GM12873 (cell line): ENCODE data around the gene PTH2.
A peak's percentile ranks its signal among the peaks of the same experiment; 100 is the strongest.

ENCODE experiments used
- TF ChIP-seq, protein P1 (sequence below): IDR thresholded peaks from 2 replicates; pipeline ENCODE4 v1.5.1; 2012; ENCODE audit warnings: low read depth, mild to moderate bottlenecking, moderate library complexity, low read length, control low read depth; ENCODE audit not compliant: insufficient read depth; ENCODE audit errors: missing control alignments

The PTH2 gene

DNA sequence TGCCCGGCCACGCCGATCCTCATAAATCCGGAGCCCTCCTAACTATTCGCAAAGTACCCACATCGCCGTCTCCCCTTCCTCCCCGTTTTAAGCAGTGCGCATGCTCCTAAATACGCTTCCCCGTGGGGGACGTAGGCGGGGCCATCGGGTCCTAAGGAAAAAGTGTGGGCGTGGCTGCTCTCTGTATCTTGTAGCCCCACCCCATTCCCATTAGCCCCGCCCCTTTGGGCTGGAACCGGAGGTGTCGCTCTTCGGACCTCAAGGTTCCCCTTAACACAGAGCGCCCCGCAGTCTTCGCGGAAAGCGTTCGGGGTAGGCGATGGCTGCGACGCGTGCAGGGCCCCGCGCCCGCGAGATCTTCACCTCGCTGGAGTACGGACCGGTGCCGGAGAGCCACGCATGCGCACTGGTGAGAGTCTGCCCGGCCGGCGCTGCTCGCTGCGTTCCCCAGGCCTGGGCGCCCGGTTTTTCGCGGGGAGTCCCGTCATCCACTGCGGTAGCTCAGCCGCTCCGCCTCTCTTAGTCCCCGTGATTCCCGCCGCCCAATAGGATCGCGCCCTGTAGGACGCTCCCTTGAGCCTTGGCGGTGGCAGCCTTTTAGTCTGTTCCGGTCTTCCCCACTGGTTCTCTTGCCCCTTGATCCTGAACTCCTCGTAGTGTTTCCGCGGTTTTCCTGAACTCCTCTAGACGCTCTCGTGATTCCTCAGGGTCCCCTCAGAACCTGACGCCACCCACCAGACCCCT is 29.9 kb upstream of the PTH2 start, which contains the start of gene ALDH16A1:
ALDH16A1 (plus strand) TSS at position 213 of the 744 bp plus-strand sequence; CDS start at position 320, 107 bp downstream.
- TF ChIP-seq, protein P1, sequence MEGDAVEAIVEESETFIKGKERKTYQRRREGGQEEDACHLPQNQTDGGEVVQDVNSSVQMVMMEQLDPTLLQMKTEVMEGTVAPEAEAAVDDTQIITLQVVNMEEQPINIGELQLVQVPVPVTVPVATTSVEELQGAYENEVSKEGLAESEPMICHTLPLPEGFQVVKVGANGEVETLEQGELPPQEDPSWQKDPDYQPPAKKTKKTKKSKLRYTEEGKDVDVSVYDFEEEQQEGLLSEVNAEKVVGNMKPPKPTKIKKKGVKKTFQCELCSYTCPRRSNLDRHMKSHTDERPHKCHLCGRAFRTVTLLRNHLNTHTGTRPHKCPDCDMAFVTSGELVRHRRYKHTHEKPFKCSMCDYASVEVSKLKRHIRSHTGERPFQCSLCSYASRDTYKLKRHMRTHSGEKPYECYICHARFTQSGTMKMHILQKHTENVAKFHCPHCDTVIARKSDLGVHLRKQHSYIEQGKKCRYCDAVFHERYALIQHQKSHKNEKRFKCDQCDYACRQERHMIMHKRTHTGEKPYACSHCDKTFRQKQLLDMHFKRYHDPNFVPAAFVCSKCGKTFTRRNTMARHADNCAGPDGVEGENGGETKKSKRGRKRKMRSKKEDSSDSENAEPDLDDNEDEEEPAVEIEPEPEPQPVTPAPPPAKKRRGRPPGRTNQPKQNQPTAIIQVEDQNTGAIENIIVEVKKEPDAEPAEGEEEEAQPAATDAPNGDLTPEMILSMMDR, result no peak

GRCh38 chr19:49451430-49452181 is 28.4 kb upstream of the PTH2 start, which contains the start of gene PIH1D1:
TSS of gene PIH1D1 (minus strand) at chr19:49451814. CDS start at chr19:49451574, 240 bp downstream.
- TF ChIP-seq, protein P1, result peak; percentile 25

- TF ChIP-seq, protein P1, result no peak
Measured at GRCh38 chr19:49450405-49450804, 27.2 kb upstream of the PTH2 start.

DNA sequence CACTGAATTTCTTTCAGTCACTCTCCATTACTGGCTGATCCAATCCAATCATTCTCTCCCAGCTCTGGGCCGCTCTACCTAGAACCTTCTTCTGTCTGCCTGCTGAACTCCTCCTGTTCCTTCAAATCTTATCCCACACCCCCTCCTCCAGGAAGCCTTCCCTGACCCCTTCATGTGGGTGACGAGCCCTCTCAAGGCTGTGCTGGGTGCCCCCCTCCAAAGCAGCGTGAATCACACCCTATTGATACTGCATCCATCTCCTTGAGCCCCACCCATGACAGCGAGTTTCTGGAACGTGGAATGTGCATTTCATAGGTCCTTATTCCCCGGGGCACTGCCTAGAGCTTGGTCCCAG is 25.2 kb upstream of the PTH2 start:
- TF ChIP-seq, protein P1, result no peak

DNA sequence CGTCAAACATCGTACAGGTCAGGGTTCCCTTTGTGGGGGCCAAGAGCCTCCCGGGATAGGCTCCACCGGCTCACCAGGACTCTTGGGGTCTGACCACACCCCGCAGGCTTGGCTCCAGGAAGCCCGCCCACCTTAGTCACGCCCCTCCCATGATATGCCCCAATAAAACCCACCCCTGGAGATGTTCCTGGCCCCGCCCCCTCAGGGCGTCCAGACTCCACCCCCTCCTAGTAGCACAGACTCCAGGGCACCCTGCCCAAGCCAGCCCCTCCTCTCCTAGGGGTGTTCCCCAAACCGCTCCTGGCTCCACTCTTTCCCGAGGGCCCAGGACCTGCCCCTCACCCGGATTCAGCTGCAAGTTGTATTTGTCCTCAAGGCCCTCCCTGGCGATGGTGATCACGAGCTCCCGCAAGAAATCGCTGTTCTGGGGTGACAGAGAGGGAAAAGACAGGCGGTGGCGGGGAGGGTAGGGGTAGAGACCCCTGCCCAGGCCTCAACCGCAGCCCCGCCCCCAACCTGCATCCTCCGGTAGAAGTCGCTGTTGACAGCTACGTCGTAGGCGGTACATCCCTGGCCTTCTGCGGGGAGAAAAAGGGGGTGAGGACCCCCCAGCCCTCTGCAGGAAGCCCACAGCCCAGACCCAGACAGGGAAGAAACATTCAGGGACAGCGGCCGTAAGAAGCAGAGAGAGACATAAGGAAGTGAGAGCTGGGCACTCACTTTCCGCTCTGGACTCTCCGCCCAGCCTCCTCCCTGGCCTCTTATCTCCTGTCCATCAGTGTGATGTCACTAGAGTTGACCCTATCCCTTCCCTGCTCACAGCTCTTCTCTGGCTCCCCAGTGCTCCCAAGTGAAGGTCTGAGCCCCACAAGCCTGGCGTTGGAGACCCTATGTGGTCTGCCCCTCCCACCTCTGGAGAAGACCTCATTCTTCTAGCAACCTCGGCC is 24.5 kb upstream of the PTH2 start:
- TF ChIP-seq, protein P1, result no peak

DNA sequence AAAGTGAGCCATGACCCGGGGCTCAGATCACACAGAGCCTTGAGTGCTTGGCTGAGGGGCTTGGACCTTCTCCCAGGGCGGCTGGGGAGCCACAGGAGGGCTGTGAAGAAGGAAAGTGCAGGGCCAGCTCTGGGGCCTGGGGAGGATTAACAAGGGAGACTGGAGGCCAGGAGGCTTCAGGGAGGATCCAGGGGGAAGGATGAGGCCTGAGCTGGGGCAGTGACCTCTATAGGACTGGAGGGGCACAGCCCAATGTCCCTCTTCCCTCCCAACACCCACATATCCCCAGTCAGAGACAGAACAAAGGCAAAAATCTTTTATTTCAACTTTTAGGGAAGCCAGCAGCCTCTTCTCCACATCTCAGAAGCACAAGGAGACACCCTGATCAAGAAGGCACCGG is 22.8 kb upstream of the PTH2 start:
- TF ChIP-seq, protein P1, result no peak
